GM21360 (cell line): ENCODE measurements around the gene NAPA.

Source experiments
- ATAC-seq: cut with Tn5 transposase; IDR thresholded peaks from one replicate; pipeline ENCODE4 v1.9.1; 2021; ENCODE audit warnings: mild to moderate bottlenecking, moderate library complexity; ENCODE audit not compliant: unreplicated experiment

NAPA gene

GRCh38 chr19:47503130-47503825, 11.6 kb downstream of the NAPA start:
- no peak for ATAC-seq

DNA sequence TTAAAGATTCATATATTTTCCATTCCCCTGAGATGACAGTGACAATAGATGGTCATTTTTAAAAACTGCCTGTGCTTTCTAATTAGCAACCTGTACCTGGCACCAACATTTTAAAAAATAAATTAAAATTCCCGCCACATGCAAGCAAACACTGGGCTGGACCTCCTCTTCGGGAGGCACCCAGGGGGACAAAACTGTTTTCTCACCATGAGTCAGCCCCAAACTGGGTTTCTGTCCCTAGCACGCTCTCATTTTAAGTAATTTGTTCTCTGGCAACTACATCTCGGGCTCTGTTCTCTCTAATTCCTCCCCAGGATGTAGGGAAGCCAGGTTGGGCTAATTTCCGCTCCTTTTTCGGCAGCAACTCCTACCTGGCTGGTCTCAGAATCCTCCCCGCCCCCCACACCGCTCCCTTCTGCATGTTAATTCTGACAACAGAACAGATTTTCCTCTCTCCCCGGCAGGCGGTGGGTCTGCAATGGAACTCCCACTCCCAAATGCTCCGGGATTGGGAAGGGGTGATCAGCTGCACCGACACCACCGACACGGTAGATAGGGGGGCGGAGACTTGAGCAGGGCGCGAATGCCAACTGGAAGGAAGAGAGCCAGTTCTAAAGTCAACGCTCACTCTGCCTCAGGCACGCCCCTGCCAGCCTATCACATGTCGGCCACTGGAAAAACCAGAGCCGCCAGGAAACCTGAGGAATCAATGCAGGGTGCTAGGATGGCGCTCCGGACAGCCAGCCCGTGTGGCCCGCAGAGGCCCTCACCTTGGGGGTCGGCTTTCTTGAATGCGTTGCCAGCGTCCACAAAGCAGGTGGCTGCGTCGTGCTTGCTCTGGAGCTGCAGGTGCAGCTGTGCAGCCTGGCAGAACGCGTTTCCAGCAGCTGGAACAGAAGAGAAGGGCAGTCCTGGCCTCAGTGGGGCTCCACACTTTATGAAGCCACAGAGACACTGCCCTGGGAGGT, 14.7 kb downstream of the NAPA start:
- ATAC-seq = no peak

DNA sequence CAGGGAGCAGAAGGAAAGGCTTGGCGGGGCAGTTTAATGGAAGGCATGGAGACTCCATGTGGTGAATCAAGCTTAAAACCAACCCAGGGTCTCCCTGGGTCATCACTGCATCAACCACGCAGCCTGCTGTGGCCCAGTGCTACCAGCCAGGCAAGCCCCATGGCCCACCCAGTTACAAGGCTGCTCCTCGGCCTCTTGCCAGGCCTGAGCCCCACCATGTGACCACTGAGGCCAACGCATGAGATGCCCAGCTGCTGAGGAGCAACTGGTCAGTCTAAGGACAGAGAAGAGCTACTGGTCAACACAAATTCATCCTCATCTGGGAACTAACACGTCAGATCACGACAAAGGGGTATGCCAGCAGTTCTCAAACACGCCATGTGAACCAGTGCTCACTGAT, 15.5 kb downstream of the NAPA start:
- ATAC-seq = no peak

DNA sequence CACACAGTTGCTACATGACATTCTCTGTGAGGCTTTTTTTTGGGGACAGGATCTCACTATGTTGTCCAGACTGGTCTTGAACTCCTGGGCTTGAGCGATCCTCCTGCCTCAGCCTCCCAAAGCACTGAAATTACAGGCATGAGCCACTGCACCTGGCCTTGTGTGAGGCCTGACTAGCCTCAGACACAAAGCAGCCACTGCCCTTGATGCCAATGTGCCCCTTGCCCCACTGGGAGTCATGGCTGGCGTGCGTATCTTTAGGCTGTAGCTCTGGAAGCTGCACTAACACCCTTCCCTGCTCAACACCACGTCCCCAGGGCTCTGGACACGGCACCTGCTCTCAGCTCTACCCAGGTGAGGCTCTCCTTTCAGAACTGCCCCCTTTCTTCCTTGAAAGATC, 16.3 kb downstream of the NAPA start:
- no peak for ATAC-seq

DNA sequence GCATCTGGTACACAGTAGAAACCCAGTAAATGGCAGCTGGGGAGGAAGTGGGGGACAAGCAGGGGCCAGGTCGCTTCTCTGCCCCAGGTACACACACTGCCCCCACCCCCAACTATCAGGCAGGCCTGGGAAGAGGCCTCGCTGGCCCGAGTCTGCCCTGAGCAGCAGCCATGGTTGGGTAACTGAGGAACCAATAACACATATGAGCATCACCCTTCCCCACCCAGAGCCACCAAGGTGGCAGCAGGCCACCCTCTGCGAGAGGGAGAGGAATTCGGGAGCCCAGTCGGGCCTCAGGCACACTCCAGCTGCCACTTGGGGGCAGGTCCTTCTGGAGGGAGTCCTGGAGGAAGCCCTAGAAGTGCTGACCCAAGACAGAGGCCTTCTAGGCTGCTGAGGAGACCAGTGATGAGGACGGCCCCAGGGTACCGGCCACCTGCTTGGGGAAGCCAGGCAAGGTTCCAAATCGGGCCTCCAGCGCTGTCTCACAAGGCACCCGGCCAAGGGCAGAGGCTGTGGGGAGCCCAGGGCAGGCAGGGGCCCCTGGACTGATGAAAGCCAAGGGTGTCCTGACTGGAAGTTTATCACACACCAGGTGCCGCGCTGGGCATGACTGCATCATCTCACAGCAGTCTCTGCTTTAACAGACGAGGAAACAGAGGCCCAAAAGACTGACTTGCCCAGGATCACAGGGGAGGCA, 16.9 kb downstream of the NAPA start:
- ATAC-seq = no peak

GRCh38 chr19:47497050-47497766, 17.7 kb downstream of the NAPA start:
- ATAC-seq = no peak

DNA sequence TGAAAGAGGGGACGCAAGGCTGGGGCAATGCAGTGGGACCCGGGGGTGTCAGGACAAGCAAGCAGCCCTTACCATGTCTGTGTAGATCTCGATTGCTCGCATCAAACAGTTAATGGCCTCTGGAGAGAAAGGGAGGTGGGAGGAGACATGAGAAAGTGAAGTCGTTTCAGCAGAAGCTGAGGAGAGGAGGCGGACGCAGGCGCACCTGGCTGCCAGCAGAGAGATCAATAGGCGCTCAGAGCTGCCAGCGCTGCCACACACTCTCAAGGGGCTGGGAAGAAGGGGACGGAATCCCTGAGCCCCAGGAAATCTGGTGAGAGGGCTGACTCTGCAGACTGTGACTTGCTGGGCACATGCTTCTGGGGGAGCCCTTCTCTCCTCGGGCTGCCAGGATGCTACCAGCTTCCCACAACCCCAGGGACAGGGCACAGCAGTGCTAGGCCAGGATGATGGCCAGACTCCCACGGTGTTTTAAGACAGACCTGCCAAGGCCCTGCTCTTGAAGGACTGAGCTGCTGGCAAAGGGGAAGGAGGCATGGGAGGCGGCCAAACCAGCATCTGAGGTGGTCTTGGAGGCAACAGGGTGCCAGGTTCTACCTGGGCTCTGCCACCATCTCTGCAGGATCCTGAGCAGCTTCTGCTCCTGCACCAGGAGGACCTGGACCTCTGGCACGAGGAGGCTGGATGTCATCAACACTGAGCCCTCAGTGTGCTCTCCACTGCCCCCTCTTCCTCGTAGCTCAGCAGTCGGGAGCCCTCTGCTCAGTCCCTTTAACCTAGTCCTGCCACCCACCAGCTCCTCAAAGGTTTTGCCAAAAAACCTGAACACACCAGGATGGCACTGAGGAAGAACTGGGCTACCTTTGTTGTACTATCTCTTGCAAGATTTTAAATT, 19.1 kb downstream of the NAPA start:
- no peak for ATAC-seq

DNA sequence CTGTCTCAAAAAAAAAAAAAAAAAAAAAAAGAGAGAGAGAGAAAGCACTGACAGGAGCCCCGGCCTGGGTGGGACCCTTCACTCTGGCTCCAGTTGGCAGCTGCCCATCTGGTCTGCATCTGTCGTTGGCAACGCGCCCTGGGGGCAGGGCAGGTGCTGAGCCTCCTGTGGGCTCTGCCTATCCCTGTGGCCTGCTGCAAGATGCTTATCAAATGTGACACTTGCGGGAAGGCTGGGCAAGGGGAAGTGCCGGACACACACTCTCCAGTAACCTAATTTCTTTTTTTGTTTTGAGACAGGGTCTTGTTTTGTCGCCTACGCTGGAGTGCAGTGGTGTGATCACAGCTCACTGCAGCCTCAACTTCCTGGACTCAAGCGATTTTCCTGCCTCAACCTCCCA, 20.1 kb downstream of the NAPA start:
- ATAC-seq = no peak

DNA sequence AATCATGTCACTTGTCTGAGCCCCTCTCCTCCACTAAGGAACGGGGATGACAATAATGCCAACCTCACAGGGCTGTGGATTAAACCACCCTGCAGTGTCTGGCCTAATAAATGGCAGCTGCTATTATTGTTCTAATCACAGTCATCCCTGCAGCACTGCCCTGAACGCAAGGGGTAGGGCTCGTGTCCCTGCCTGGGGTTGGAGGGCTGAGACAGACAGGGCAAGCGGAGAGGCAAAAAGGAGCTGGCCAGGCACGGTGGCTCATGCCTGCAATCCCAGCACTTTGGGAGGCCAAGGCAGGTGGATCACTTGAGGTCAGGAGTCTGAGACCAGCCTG, 20.7 kb downstream of the NAPA start:
- no peak for ATAC-seq

- no peak for ATAC-seq
Observed at GRCh38 chr19:47493378-47494210, 21.3 kb downstream of the NAPA start.

DNA sequence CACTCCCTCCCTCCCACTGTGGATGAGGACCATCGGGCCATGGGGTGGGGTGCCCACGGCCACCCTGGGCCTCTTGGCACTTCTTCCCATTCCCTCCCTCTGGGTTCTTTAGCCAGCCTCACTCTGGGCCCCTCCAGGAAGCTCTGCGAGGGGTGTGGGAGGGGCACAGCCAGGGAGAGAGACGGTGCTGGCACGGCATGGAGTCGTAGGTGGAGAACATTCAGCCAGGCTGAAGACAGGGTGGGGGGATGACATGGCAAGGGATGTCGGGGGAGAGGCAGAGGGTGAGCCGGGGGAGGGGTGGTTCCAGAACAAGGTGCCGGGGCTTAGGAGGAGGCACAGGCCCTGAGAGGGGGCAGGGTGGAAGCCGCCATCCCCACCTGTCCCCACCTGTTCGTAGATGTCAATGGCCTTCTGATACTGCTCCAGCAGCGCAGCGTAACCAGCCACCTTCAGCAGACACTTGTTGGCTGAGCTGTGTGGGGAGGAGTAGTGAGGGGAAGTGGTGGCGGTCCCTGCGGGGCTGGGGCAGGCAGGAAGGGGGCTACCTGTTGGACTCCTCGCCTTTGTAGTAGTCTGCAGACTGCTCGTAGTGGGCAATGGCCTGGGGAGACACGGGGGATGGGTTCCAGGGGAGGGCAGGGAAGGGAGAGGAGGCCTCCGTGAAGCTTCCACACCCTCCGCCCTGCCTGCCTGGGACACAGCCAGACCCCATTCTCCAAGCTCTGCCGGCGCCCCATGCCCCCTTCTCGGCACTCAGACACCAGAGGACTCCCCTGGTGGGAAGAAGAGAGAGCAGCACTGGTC, 22.1 kb downstream of the NAPA start:
- no peak for ATAC-seq

DNA sequence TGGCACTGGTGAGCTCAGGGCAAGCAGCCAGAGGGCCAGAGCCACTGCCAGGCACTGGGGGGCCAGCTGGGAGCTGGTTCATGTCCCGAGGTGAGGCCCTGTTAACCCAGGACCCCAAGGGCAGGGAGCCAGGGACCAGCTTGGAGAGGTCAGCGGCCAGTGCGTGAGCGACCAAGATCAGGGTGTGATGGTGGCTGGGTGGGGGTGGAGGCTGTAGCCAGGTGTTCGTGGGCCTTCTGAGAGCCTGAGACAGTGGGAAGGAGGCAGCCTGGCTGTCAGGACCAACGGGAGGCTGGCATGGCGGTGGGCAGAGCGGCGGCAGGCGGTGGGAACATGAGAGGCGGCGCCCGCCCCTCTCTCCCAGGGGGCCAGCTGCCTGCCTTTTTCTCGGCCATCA, 22.7 kb downstream of the NAPA start:
- ATAC-seq = no peak

GRCh38 chr19:47491358-47492136, 23.3 kb downstream of the NAPA start:
- no peak for ATAC-seq

- no peak for ATAC-seq
Observed at GRCh38 chr19:47490847-47491246, 24.0 kb downstream of the NAPA start.

GRCh38 chr19:47490031-47490430, 24.8 kb downstream of the NAPA start:
- no peak for ATAC-seq

DNA sequence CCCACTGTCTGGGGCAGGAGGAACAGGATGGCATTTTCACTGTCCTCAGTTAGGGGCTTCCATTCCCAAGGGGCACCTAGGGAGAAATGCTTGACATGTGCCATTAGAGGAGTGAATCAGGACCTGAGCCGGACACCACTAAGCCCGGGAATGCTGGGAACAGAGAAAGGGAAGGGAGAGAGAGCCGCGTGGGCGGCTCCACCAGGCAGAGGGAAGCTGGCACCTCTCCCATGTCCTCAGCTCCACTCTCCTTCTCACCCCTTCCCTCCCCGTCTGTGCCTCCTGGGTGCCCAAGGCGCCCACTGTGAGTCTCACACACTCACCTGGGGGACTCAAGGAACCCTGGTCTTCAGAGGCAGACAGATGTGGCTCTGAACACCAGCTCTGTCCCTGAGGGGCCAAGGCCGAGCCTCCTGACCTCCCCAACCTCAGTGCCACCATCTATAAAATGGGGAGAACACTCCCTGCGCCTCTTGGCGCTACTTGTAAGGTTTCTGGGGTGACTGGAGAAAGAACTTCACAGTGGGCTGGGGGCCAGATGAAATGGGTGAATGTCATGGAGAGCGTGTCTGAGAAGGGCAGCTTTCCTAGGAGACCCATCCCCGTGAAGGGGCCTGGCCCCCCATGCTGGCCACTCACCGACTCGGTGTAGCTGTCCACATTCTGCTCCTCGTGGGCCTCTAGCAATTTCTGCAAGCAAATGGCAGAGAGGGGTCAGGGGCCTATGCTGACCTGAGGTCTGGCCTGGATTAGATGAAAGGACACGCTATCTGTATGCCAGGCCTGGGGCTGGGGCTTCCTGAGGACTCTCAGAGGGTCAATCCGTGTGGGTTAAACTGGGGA, 25.6 kb downstream of the NAPA start:
- no peak for ATAC-seq
